Measurements from ENCODE around the gene HAGHL.
"Not testable (repeated sequence)": the region's sequence is repeated elsewhere in the genome, so short reads cannot be mapped to it uniquely, and the experiment has no call there.

- not testable (repeated sequence) for TF ChIP-seq CTCF, POLR2A (IDR thresholded peaks at IDR 0.05)
Measured at GRCh38 chr16:776298-776697, 49.4 kb downstream of the HAGHL start.
